NCI-H1694 treated with DMSO at 0.1 percent for 48 hours (cell line): ENCODE measurements around the gene CTAG2.
"Not testable (repeated sequence)": the region's sequence is repeated elsewhere in the genome, so short reads cannot be mapped to it uniquely, and the experiment has no call there.

Experiments used
- DNase-seq: peaks from one replicate; lab custom pipeline; 2025; lab: John Stamatoyannopoulos, UW

The CTAG2 gene

DNA sequence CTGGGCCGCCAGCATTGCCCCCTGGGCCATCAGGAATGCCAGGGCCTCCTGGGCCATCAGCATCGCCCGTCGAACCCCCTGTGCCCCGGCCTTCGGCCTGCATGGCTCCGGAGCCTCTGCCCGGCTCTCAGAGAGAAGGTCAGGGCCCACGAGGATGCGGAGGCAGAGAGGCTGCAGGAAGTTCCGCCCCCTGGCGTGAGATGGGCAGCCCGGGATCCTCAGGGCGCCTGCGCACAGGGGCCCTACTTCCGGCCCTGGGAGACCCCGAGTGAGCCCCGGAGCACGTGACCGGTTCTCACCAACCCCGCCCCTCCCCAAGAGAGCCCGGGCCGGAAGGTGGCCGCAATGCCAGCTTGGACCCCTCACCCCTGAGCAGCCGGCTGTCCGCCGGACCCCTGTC lies at the start of gene CTAG2:
CTAG2 (minus strand) TSS at position 167 of the 400 bp plus-strand sequence; CDS start at position 103, 64 bp downstream.
- DNase-seq = not testable (repeated sequence)

DNA sequence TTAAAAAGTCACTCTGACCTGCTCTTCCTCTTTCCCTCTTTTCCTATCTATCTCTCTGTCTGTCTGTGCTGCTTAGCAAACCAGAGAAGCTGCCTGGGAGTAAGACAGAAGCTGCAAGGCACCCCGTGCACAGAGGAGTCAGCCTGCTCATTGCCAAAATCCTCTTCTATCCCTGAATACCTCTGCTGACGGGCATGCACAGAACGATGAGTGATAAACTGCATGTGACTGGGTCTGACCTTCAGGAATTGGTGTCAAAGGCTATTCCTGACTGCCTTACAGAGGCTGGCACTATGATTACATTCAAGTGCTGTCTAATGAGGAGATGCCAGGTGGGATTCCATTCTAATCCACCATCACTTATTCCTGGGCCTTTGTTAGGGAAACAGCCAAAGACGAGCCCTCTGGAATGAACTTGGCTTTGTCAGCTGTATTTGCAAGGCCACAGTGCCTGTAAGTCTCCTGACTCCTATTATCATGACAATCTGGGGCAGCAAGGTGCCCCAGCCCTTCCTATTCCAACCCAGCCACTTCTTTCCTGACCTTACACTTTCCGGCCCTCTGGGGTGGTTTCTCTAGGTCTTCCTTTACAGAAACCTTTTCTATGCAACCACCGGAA lies 45.4 kb upstream of the CTAG2 start:
- no peak for DNase-seq

DNA sequence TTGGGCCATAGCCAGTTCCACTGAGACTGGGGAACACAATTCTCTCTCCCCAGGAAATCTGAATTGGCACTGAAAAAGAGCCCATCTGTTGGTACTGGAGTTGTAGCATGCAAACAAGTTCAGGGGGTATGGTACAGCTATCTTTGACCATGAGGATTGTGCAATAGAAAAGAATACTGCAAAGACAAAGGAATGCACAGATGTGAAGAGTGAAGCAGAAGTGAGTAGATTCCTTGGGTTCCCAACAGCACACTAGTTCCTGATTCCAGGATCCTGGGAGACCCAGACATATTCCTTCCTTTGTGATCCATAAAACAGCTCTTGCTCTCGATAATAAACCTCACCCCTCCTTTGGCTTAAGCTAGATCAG lies 43.3 kb upstream of the CTAG2 start:
- DNase-seq = no peak

DNA sequence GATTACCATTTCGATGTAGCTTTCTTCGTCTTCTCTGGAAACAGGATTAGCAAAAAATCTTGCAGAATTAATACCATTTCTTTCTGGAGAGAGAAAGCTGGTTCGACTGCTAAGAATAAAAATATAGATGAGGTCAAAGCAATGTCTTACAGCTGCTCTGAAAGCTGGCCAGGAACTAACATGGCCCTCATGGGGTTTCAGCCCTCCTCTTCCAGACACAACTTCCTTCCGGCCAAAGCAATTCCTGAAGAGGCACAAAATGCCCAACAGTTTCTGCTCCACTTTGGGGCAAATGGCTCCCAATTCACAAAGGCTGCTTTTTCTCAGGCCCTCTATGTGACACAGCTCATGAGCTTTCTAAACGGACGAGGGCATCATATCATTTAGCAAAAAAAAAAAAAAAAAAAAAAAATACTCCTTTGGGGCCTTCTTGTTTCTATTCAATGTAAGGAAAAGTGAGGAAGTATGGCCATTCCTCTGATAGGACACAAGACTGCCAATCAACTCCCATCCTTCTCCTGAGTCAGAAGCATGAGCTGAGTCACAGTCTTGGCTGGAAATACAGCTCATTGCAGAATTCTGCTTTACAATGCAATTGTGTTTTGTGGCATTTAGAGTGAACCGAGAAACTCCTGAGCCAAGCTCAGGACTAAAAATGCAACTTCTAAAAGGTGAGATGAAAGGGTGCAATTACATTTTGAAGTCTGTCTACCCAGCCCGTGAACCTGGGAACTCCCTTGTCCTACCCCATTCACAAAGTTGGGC lies 42.7 kb upstream of the CTAG2 start:
- DNase-seq = no peak

DNA sequence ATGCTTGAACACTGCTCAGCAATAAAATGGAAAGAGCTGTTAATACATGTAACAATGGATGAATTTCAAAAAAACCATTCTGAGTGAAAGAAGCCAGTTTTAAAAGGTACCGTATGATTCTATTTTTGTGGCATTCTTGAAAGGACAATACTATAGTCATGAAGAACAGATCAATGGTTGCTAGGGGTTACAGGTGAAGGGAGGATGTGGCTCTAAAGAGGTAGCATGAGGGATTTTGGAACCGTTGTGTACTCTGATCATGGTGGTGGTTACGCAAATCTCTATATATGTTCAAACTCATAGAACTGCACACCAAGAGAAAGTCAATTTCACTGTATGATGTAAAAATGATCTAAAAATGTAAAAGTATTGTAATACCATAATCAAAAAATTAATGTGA lies 40.0 kb upstream of the CTAG2 start:
- DNase-seq = no peak

DNA sequence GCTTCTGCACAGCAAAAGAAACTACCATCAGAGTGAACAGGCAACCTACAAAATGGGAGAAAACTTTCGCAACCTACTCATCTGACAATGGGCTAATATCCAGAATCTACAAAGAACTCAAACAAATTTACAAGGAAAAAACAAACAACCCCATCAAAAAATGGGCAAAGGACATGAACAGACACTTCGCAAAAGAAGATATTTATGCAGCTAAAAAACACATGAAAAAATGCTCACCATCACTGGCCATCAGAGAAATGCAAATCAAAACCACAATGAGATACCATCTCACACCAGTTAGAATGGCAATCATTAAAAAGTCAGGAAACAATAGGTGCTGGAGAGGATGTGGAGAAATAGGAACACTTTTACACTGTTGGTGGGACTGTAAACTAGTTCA lies 37.1 kb upstream of the CTAG2 start:
- DNase-seq = not testable (repeated sequence)

DNA sequence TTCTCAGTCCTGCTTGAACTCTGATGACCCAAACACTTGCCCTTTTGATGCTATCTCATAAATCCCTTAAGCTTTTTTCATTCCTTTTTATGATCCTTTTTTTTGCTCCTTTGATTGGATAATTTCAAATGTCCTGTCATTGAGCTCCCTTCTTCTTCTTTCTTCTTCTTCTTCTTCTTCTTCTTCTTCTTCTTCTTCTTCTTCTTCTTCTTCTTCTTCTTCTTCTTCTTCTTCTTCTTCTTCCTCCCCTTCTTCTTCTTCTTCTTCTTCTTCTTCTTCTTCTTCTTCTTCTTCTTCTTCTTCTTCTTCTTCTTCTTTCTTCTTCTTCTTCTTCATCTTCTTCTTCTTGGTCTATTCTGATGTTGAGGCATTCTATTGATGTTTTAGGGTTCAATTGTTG lies 18.7 kb upstream of the CTAG2 start:
- DNase-seq = not testable (repeated sequence)

DNA sequence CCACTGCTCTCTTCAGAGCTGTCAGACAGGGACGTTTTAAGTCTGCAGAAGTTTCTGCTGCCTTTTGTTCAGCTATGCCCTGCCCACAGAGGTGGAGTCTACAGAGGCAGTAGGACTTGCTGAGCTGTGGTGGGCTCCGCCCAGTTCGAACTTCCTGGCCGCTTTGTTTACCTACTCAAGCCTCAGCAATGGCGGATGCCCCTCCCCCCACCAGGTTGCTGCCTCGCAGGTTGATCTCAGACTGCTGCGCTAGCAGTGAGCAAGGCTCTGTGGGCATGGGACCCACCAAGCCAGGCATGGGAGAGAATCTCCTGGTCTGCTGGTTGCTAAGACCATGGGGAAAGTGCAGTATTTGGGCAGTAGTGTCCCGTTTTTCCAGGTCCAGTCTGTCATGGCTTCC lies 17.5 kb upstream of the CTAG2 start:
- DNase-seq = not testable (repeated sequence)

DNA sequence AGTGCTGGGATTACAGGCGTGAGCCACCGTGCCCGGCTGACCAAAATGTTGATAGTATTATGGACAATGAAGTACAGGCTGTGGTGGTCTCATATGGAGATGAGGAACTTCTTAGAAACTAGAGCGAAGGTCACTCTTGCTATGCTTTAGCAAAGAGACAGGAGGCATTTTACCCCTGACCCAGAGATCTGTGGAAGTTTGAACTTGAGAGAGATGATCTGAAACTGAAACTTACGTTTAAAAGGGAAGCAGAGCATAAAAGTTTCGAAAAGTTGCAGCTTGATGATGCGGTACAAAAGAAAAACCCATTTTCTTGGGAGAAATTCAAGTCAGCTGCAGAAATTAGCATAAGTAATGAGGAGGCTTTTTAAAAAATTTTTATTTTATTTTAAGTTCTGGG lies 8.5 kb upstream of the CTAG2 start:
- DNase-seq = no peak

DNA sequence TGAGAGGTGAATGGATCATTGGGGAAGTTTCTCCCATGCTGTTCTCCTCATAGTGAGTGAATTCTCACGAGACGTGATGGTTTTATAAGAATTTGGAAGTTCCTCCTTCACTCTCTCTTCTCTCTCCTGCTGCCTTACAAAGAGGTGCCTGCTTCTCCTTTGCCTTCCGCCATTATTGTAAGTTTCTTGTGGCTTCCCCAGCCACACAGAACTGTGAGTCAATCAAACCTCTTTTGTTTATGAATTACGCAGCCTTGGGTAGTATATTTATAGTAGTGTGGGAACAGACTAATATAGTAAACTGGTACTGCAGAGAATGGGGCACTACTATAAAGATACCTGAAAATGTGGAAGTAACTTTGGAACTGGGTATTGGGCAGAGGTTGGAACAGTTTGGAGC lies 7.8 kb upstream of the CTAG2 start:
- no peak for DNase-seq

DNA sequence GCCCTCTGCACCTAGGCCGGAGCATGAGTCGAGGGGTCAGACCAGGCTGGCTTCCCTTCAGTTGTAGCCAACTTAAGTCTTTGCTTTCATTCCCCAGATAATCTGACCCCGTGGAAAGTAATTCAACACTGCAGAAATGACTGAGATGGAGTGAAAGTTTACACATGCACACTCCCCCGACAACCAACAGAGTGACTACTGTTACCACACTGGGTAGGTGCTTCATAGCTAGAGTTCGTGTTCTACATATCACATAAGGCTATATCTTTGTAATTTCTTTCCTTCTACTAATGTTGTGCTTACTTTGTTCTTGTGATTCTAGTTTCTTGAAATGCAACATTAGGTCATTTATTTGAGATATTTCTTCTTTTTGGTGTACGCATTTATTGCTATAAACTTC lies 7.2 kb upstream of the CTAG2 start:
- no peak for DNase-seq

DNA sequence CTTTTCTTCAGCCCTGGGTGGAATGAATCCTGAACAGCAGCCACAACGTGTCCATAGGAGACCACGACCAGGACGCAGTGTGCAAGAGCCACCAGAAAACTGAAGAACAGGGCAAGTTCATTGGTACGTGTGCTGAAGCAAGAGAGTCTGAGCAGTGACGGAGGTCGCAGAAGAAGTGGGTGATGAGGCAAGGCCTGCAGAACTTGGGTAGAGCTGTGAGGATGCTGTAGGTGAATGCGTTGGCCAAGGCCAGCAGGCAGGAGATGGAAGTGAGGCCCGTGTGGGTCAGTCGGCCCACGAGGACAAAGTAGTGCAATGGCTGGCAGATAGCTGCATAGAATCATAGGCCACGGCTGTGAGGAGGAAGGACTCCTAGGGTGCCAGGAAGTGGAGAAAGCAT lies 5.6 kb upstream of the CTAG2 start:
- no peak for DNase-seq

DNA sequence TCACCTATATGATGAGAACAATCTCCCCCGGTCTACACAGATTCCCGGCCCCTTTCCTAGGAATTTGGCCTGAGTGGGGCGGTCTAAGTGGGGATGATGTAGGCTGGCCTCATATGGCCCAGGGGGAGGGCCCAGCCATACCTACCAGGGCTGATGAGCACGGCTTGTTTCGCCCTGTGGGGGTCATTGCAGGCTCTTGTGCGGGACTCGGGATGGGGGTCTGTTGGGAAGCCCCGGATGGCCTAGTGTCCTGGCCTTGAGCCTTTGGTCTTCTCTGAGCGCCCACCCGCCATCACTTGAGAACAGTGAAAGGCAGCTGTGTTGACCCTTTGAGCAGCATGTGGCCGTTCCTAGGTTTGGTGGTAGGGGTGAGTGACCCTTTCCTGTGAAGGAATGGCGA lies 4.8 kb upstream of the CTAG2 start:
- DNase-seq = no peak

DNA sequence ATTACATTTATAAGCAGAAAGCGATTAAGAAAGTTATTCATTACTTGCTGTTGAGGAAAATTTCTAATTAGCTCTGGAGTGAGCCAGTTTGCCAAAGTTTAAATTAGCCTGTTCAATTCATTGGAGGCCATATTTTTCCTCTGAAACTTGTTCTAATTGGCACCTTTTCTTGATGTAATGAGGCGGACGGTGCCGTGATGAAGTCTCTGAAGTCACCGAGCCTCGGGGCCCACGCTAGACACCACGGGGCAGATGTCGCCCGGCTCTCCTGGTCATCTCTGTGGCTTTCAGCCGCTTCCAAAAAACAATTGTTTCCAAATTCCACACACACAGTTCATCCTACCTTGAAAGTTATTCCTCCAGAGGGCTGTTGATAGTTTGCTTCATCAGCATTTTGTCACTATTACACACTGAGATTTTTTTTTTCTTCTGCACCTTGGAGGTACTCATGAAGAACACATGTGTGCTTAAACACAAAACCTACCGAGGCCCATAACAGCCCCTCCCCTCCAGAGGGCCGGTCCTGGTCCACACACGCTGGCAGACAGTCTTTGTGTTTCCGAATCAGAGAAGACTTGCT lies 3.9 kb upstream of the CTAG2 start:
- DNase-seq = no peak

DNA sequence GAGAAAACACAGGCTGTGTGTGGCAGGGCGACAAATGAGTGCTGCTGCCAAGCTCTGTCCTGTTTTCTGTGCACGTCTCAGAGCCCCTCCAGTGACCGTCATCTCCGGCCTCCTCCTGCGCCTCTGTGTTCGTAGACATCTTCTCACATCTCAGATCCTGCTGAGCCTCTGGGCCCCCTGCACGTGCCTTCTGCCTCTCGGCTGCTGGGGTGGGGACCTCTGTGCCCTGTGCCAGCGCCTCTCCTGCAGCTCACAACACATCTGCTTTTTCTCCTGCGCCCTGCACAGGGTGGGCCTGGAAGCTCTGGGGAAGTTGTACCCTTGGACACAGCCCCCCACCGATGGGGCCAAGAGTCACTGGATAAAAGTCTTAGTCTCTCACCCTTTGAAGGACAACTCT lies 2.4 kb upstream of the CTAG2 start:
- no peak for DNase-seq

DNA sequence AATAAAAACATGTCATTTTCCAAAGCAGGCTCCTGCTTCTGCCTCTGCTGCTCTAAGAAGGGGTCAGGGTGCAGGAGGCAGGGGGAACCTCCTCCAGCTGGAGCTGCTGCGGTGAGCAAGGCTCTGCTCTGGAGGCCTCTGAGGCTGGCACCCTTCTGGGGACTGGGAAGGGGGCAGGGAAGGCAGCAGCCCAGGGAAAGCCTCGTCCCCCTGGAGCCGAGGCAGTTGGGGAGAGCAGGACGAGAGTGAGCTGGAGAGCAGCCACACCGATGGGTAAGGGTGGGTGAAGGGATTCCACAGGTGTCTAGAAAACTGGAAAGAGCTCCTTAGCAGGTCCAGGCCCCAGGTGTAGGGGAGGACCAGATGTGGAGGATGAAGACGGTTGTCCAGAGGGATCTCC lies 2.0 kb upstream of the CTAG2 start:
- no peak for DNase-seq

DNA sequence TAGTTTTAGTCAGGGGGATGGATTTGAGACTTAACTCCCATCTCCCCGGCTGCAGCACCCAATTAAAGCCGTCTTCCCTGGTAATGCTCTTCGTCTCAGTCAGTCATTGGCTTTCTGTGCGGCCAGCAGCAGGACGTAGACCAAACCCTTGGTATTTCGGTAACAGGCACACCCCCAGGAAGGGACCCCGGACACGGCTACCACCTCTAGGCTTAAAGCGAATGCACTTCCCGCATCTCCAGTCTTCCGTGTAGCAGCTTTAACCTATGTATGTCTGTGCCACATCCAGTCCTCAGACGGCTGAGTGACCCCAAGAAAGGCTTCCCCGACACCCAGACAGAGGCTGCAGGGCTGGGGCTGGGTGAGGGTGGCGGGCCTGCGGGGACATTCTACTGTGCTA lies 1.5 kb upstream of the CTAG2 start:
- no peak for DNase-seq

DNA sequence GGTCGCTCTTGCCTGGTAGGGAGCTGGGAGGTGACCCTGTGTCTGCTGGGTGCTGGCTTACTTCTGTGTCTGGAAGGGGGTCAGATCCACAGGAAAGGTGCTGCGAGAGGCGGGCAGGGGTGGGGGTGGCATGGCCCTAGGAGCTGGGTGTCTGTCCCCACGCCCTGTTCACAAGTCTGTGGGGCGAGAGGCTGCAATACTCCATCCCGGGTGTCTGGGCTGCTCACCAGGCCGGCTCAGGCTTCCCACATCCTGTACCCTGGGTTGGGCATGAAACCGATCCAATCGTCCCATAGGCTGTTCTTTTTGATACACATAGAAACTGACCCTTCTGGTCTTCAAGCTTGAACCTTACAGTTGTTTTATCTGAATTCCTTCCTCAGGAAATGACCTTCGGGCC lies 993 bp upstream of the CTAG2 start:
- no peak for DNase-seq

DNA sequence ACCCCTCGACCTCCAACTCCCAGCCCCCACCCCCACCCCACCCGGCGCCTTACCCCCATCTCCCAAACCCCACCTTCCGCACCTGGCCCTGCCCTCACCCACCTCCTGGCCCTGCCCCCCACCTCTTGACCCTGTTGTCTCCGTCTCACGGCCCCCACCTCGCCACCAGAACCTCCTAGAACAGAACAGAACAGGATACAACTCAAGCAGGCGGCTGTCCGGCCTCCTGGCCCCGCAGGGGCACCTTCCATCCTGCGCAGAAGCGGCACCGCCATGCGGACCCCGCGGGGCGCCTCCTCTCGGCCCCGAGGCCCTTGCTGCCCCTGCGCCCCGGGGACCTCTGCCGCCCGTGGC lies 354 bp downstream of the CTAG2 start:
- DNase-seq = no peak

DNA sequence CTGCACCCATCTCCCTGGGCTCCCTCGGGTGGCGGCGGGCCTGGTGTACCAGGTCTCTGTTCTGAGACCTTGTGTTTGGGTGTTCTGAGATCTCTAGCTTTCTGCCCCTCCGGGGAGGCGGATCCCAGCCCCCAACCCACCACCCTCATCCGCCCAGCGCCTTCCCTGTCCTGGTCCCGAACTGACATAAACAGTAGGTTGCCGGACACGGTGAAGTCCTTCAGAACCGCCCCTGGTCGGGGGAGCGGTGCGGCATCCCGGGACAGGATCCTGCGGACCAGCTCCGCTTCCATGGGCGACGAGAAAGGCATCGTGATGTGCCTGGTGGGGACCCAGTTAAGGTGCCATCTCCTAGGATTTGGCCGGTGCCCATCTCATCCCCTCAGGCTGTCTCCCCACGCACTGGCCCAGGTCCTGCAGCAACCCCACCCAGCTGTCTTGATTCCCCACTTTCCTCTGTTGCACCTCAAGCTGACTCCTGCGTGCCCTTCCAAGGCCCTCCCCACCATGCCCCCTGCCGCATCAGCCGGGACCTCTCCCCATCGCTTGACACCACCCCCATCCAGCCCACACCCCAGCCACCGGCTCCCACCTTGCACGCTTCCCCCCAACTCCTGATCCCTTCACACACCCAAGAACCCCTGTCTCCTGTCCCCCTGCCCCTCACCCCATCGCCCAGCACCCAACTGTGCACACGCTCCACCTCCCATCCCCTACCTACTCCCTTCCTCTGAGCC lies 900 bp downstream of the CTAG2 start:
- no peak for DNase-seq

DNA sequence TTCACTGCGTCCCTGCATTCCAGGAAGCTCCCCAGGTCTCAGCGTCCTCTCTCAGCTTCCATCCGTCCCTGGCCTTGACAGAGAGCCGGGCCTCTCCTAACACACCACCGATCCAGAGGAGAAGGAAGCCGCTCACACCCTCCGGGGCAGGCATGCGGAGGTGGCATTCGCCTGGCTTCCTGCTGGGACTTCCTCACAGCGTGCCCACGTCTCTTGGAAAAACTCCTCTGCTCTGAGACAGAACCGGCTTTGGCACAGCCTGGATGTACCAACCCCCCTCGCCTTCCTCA lies 3.2 kb downstream of the CTAG2 start:
- no peak for DNase-seq

DNA sequence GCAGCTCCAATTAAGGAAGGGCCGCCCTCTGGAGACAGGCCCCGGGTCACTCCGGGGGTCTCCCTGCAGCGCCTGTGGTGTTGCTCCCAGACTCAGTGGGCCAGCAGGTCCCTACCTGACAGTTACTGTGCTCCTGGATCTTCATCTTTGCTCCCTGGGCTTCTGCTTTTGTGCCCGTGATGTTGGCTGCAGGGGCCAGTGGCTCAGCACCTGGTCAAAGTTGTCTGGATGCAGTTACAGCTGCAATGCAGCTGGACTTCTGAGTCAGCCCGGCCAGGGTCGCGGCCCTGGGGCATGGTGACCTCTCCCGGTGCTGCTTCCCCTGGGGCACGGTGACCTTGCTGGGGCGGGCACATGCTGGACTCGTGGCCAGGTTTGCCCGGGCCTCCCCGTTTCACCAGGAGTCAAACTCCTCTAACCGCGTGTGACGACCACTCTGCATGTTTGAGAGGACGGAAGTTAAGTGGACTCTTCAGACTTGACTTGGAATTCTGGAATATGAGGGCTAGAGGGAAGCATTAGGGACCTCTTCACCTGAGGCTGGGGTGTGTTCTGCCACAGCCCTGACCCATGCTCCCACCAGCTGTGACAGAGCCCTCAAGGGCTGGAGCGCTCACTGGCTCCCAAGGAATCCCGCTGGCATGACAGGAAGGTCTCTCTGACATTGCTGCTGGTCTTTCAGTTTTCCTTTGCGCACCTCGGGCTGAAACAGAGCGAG lies 3.7 kb downstream of the CTAG2 start:
- DNase-seq = no peak

DNA sequence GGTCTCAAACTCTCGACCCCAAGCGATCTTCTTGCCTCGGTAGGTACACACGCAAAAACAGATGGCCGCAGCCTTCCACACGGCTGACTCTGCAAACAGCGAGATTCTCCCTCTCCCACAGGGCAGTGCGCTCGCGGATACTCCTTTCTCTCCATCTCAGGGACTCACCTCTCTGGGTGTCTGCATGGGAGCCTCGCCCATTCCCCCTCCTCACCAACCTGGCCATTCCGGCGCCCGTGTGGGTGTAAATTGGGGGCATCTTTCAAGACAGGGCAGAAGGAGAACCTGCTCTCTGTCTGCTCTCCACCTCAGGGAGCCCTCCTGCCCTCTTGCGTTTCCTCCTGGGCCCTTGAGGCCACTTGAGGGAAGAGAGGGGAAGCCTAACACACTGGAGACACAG lies 4.4 kb downstream of the CTAG2 start:
- DNase-seq = no peak
